ENCODE data around the gene EXOC6B. TPM values are rescaled to one million over a fixed set of nuclear protein-coding genes. Genes with fewer than 3 reads are reported as not detected.

EXOC6B gene
- total RNA-seq, 4 donors from 2014 or later, result 22.6 to 47.3 (median 32.5) TPM

DNA sequence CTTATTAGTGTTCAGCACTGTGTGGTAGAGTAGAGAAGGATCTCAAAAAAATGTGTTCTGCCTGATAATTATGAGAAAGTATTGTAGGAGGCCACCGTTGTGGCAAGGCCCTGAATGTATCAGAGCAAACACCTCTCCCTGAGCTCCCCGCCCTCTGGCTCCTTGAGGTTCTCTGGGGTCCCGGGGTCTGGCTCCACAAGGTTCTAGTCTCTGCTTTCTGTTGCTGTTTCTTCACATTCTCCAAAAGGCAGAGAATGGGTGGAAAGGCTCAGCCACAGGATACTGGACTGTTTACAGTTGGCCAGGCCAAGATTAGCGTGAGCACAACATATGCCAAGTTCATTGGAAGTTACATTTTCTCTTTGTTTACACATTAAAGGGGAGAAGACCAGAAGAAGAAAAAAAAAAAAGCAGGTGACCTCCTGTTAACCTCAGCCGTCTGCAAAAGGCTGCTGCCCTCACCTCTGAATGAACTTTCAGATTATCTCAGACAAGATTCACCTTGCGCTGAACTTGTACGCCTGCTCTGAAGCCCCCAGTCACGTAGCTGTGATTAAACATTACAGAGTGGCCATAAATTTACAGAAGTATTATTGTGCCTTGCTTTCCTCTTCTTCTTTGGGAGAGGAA is 621.6 kb downstream of the EXOC6B start:
- WGBS, 2 donors, result 63 to 75% methylated on average over 8 of the region's 8 CpGs
- no peak for DNase-seq
- intact Hi-C loops (cut with DNase I), result no loop called here
- Histone ChIP-seq H3K36me3 (no peaks in the 10 kb centered on the region), H3K27me3 (no peaks in the 10 kb centered on the region), H3K4me3 (replicated peaks in 1 of 3) (no peak overlapping the region), H3K9me3 (no peaks in the 10 kb centered on the region), H3K27ac (no peak overlapping the region), H3K4me1 (no peaks in the 10 kb centered on the region)
- no peak for TF ChIP-seq POLR2A (IDR thresholded peaks at IDR 0.05)
- TF ChIP-seq, protein P1, sequence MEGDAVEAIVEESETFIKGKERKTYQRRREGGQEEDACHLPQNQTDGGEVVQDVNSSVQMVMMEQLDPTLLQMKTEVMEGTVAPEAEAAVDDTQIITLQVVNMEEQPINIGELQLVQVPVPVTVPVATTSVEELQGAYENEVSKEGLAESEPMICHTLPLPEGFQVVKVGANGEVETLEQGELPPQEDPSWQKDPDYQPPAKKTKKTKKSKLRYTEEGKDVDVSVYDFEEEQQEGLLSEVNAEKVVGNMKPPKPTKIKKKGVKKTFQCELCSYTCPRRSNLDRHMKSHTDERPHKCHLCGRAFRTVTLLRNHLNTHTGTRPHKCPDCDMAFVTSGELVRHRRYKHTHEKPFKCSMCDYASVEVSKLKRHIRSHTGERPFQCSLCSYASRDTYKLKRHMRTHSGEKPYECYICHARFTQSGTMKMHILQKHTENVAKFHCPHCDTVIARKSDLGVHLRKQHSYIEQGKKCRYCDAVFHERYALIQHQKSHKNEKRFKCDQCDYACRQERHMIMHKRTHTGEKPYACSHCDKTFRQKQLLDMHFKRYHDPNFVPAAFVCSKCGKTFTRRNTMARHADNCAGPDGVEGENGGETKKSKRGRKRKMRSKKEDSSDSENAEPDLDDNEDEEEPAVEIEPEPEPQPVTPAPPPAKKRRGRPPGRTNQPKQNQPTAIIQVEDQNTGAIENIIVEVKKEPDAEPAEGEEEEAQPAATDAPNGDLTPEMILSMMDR (IDR thresholded peaks at IDR 0.05), result no peak

DNA sequence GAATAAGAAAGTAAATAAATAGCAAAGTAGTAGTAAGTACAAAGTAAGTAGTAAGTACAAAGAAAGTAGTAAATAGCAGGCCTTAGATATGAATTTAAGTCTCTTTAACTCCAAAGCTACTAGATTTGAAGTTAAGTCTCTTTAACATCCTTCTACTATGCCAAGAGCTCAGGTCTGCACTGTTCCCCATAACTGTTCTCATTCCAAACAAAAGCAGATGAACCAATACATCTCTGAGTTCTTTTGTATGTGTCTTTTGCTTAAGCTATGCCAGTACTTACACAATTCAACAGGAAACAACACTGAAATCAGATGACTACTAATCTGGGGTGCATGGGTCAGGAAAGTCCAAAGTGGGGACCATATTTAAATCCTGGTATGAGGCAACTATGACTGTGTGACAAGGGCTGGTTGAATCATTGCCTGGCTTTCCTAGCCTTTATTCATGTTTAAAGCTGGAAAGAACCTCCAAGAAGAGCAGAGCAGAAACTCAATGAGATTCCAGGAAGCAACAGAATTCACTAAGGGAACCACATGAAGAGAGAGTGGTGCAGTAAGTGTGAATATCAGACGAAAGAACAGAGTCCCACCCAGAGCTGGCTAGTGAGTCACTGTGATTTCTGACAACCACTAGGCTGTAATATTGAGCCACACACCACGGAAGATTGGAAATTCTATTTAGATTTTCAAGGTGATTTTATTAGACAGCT is 627.1 kb downstream of the EXOC6B start:
- H3K36me3 ChIP-seq, result no peaks in the 10 kb centered on the region
- H3K9me3 ChIP-seq, result no peaks in the 10 kb centered on the region
- 72 to 85% methylated on average over 2 of the region's 2 CpGs for WGBS, 2 donors
- no peaks in the 10 kb centered on the region for H3K27me3 ChIP-seq
- no peak overlapping the region for H3K27ac ChIP-seq
- no peak overlapping the region for H3K4me3 ChIP-seq (replicated peaks in 1 of 3)
- intact Hi-C loops (cut with DNase I), result no loop called here
- TF ChIP-seq, protein P1 (IDR thresholded peaks at IDR 0.05), result no peak
- no peak for TF ChIP-seq POLR2A (IDR thresholded peaks at IDR 0.05)
- no peaks in the 10 kb centered on the region for H3K4me1 ChIP-seq
- no peak for DNase-seq

DNA sequence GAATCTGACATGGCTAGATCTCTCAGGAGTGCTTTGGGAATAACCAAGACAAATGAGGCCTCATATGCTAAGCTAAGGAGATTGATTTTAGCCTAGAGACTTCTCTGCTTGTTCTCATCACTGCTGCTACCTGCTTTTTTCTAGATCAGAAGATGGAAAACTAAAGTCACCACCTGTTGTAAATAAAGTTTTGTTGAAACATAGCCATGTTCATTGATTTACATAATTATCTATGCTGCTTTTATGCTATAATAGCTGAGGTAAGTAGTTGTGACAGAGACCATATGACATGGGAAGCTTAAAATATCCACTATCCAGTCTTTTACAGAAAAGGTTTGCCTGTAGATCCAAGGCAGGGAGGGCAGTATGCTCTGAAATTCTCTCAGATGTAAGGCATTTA is 632.1 kb downstream of the EXOC6B start:
- no peak overlapping the region for H3K27ac ChIP-seq
- no peak for DNase-seq
- intact Hi-C loops (cut with DNase I), result no loop called here
- H3K4me3 ChIP-seq (replicated peaks in 1 of 3), result no peak overlapping the region
- no peaks in the 10 kb centered on the region for H3K9me3 ChIP-seq
- H3K4me1 ChIP-seq, result no peaks in the 10 kb centered on the region
- no peaks in the 10 kb centered on the region for H3K36me3 ChIP-seq
- no peak for TF ChIP-seq POLR2A (IDR thresholded peaks at IDR 0.05)
- TF ChIP-seq, protein P1 (IDR thresholded peaks at IDR 0.05), result no peak
- H3K27me3 ChIP-seq, result no peaks in the 10 kb centered on the region

DNA sequence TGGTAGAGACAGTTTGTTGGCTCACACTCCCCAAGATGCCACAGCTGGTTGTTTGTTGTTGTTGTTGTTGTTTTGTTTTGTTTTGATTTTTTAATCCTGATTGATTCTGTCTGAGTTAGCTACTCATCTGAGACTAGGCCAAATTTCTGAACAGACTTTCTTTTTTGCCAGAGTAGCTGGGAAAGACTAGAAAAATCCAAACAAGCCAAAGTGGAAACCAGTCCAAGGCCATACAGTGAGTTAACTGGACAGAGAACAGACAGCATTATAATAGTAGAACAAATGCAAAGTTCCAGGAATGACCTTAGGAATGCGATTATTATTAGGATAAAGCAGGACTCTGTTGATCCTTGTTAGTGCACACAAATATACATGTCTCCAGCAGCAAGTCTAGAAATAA is 634.4 kb downstream of the EXOC6B start:
- Histone ChIP-seq H3K4me3 (replicated peaks in 1 of 3) (no peak overlapping the region), H3K9me3 (no peaks in the 10 kb centered on the region), H3K36me3 (no peaks in the 10 kb centered on the region), H3K27me3 (no peaks in the 10 kb centered on the region), H3K27ac (no peak overlapping the region), H3K4me1 (no peaks in the 10 kb centered on the region)
- intact Hi-C loops (cut with DNase I), result no loop called here
- DNase-seq, result no peak
- 76 to 82% methylated on average over 1 of the region's 1 CpG for WGBS, 2 donors
- TF ChIP-seq, protein P1 (IDR thresholded peaks at IDR 0.05), result no peak

DNA sequence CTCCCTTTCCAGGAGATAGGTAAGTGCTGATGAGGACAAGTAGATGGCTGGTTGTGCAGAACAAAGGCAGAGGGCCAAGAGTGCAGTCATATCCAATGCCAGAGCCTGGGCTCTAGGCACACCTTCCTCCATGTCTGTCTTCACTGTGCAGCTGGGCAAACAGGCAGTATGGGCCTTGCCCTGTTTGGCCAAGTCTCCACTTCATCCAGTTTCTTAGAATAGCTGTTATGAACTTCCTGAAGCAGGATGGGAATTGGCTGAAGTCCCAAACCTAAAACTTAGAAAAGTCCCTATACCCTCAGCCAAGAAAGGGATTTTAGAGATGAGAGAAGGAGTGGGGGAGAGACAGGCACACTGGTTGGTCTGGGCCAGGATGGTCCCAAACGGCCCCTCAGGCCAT is 640.6 kb downstream of the EXOC6B start:
- no peaks in the 10 kb centered on the region for H3K9me3 ChIP-seq
- no peak for TF ChIP-seq POLR2A (IDR thresholded peaks at IDR 0.05)
- TF ChIP-seq, protein P1 (IDR thresholded peaks at IDR 0.05), result no peak
- no peak overlapping the region for H3K4me3 ChIP-seq (replicated peaks in 1 of 3)
- no peak for DNase-seq
- no peaks in the 10 kb centered on the region for H3K4me1 ChIP-seq
- intact Hi-C loops (cut with DNase I), result no loop called here
- H3K36me3 ChIP-seq, result no peaks in the 10 kb centered on the region
- H3K27me3 ChIP-seq, result no peaks in the 10 kb centered on the region
- 67 to 81% methylated on average over 1 of the region's 1 CpG for WGBS, 2 donors
- no peak overlapping the region for H3K27ac ChIP-seq
